ENCODE data around the gene ANK3. TPM values are rescaled to one million over a fixed set of nuclear protein-coding genes. Genes with fewer than 3 reads are reported as not detected.

Gene ANK3
- total and polyA plus RNA-seq, 7 donors, result 10.8 to 86.7 (median 42.5) TPM

DNA sequence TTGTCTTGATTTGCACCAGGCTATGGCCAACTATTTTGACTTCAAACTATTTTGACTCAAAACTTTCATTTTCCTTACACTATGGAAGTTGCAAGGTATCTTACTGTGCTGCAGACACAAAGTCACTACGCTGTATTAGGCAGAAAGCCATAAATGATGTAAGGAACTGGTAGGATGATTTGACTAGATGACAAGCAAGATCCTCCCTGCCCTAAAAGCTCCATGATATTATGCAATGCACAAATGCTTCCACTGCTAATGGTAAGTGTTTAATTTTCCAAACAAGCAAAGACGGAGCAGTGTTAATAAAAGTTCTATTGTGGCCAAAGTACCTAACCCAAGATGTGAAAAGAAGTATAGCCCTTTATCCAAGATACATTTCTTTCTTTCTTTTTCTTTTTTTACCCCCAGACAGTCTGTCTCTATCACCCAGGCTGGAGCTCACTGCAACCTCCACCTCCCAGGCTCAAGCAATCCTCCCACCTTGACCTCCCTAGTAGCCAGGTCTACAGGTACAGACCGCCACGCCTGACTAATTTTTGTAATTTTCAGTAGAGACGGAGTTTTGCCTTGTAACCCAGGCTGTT lies 98.2 kb downstream of the ANK3 start:
- 92 to 93% methylated on average over 5 of the region's 5 CpGs for WGBS, 2 donors
- Histone ChIP-seq H3K4me3 (no peak overlapping the region), H3K4me1 (peaks cover 0 to 7% (median 2%) of the 10 kb centered on the region in 4 donors), H3K27me3 (no peaks in the 10 kb centered on the region), H3K9me3 (no peaks in the 10 kb centered on the region), H3K36me3 (no peaks in the 10 kb centered on the region), H3K27ac (no peak overlapping the region)
- intact Hi-C loops (cut with DNase I), result no loop called here
- DNase-seq, result no peak
- no peak for TF ChIP-seq POLR2AphosphoS5 (IDR thresholded peaks at IDR 0.05)
- TF ChIP-seq POLR2A (IDR thresholded peaks at IDR 0.05), result no peak
- no peak for TF ChIP-seq CTCF (IDR thresholded peaks at IDR 0.05)
- TF ChIP-seq EP300 (IDR thresholded peaks at IDR 0.05), result no peak

DNA sequence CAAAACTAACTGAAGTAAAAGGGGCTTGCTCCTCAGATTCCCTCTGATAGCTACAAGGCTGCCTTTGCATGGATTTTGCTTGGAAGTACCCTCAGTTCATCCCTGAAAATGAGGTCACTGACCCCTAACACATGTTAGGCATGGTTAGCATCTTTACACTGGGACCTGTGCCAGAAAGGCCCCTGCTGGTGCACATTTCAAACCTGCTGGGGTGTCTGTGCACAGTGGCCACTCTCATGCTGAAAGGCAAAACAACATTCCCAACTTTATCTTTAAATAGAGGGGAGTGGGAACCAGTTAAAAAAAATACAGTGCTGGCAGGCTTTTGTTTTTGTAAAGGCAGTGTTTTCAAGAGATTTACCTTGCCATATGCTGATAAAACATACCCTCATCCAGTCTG lies 99.1 kb downstream of the ANK3 start:
- no peaks in the 10 kb centered on the region for H3K27me3 ChIP-seq
- peaks cover 0 to 7% (median 2%) of the 10 kb centered on the region in 4 donors for H3K4me1 ChIP-seq
- intact Hi-C loops (cut with DNase I), result no loop called here
- H3K9me3 ChIP-seq, result no peaks in the 10 kb centered on the region
- TF ChIP-seq POLR2AphosphoS5 (IDR thresholded peaks at IDR 0.05) (no peak), CTCF (IDR thresholded peaks at IDR 0.05) (no peak)
- H3K4me3 ChIP-seq, result no peak overlapping the region
- no peak overlapping the region for H3K27ac ChIP-seq
- H3K36me3 ChIP-seq, result no peaks in the 10 kb centered on the region
- no peak for DNase-seq

DNA sequence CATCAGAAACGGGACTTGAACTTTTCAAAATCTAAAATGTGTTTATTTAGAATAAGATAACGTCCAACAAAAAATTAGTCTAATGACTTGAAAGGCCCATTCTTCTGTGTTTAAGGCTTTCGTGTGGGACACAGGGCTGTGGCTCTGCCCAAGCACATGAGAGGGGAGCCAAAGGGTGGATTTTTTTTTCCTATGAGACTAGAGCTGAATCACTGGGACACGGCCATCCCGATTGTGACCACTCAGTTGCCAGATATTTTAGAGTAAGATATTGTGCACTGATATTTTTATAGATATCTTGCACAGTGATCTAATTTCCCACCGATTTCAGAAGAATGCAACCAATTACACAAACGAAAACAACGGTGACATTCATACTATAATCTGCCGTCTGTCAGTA lies 99.9 kb downstream of the ANK3 start:
- 92 to 94% methylated on average over 9 of the region's 9 CpGs for WGBS, 2 donors
- peak overlapping the region in 1 of 4 donors; percentile 5 for H3K27ac ChIP-seq
- no peak for TF ChIP-seq POLR2A (IDR thresholded peaks at IDR 0.05)
- no peak for TF ChIP-seq EP300 (IDR thresholded peaks at IDR 0.05)
- no peak for TF ChIP-seq POLR2AphosphoS5 (IDR thresholded peaks at IDR 0.05)
- no peak for TF ChIP-seq CTCF (IDR thresholded peaks at IDR 0.05)
- no peak overlapping the region for H3K4me3 ChIP-seq
- no peaks in the 10 kb centered on the region for H3K36me3 ChIP-seq
- peaks cover 0 to 7% (median 2%) of the 10 kb centered on the region in 4 donors for H3K4me1 ChIP-seq
- intact Hi-C loops (cut with DNase I), result no loop called here
- no peaks in the 10 kb centered on the region for H3K9me3 ChIP-seq
- no peak for DNase-seq
- no peaks in the 10 kb centered on the region for H3K27me3 ChIP-seq

GRCh38 chr10:60288256-60288655 lies 101.4 kb downstream of the ANK3 start:
- TF ChIP-seq EP300 (IDR thresholded peaks at IDR 0.05) (no peak), CTCF (IDR thresholded peaks at IDR 0.05) (no peak), POLR2AphosphoS5 (IDR thresholded peaks at IDR 0.05) (no peak), POLR2A (IDR thresholded peaks at IDR 0.05) (no peak)
- Histone ChIP-seq H3K27me3 (no peaks in the 10 kb centered on the region), H3K4me1 (peaks cover 0 to 3% (median 0%) of the 10 kb centered on the region in 4 donors), H3K27ac (no peak overlapping the region), H3K9me3 (no peaks in the 10 kb centered on the region), H3K4me3 (no peak overlapping the region), H3K36me3 (no peaks in the 10 kb centered on the region)
- WGBS, 2 donors, result 73 to 84% methylated on average over 3 of the region's 3 CpGs
- intact Hi-C loops (cut with DNase I), result no loop called here
- DNase-seq, result no peak

DNA sequence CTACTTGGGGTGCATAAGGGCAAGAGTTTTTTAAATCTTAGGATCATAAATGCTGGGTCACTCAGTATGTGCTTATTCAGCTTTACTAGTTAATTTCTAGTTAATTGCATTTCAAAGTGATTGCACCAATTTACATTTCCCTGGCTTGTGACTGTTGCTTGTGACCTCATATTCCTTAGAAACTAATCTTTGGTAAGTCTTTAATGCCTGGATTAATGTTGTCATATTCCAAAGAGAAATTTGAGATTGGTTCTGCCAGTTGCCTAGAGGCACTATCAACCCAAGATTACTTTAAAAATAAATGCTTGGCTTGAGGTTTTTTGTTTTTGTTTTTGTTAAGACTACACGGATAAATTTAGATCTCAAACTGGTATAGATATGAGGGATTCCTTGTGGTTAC lies 103.1 kb downstream of the ANK3 start:
- Histone ChIP-seq H3K27me3 (no peaks in the 10 kb centered on the region), H3K36me3 (no peaks in the 10 kb centered on the region), H3K9me3 (no peaks in the 10 kb centered on the region), H3K27ac (no peak overlapping the region), H3K4me3 (no peak overlapping the region), H3K4me1 (peaks cover 0 to 3% (median 0%) of the 10 kb centered on the region in 4 donors)
- DNase-seq, result no peak
- intact Hi-C loops (cut with DNase I), result no loop called here
- no peak for TF ChIP-seq CTCF (IDR thresholded peaks at IDR 0.05)
- TF ChIP-seq EP300 (IDR thresholded peaks at IDR 0.05), result no peak
- TF ChIP-seq POLR2AphosphoS5 (IDR thresholded peaks at IDR 0.05), result no peak
- TF ChIP-seq POLR2A (IDR thresholded peaks at IDR 0.05), result no peak
- WGBS, 2 donors, result 85 to 93% methylated on average over 1 of the region's 1 CpG

All from sigmoid colon (tissue), 7 donors.